Adipocyte (in vitro differentiated cells): Measurements from ENCODE around the gene ZFC3H1.
"Not testable (repeated sequence)": the region's sequence is repeated elsewhere in the genome, so short reads cannot be mapped to it uniquely, and the experiment has no call there.

Experiments
- DNase-seq: peaks from one replicate; pipeline ENCODE4 v3.0.0-alpha.2; 2015; ENCODE audit warnings: low read depth
- H3K27me3 ChIP-seq: replicated peaks from 2 replicates; pipeline ENCODE4 v1.7.0; 2013; ENCODE audit warnings: mild to moderate bottlenecking, low read length, moderate library complexity; ENCODE audit not compliant: control insufficient read depth, insufficient read depth
- H3K36me3 ChIP-seq: 2 replicates; pipeline ENCODE4 v1.7.0; 2013; ENCODE audit warnings: low read length, mild to moderate bottlenecking, moderate library complexity; ENCODE audit not compliant: control insufficient read depth, insufficient read depth, severe bottlenecking
- H3K4me1 ChIP-seq: 2 replicates; pipeline ENCODE4 v1.7.0; 2013; ENCODE audit warnings: mild to moderate bottlenecking, low read length, moderate library complexity; ENCODE audit not compliant: control insufficient read depth, insufficient read depth
- H3K4me3 ChIP-seq: 2 replicates; pipeline ENCODE4 v1.7.0; 2013; ENCODE audit warnings: mild to moderate bottlenecking, low read length, moderate library complexity
- H3K9ac ChIP-seq: 2 replicates; pipeline ENCODE4 v1.7.0; 2013; ENCODE audit warnings: mild to moderate bottlenecking, low read length, moderate library complexity
- H3K9me3 ChIP-seq: 2 replicates; pipeline ENCODE4 v1.7.0; 2013; ENCODE audit warnings: mild to moderate bottlenecking, low read length, moderate library complexity; ENCODE audit not compliant: control insufficient read depth

The ZFC3H1 gene

GRCh38 chr12:71693651-71694050 is 30.0 kb upstream of the ZFC3H1 start:
- H3K4me1 ChIP-seq, H3K27me3 ChIP-seq, H3K9ac ChIP-seq, DNase-seq, H3K4me3 ChIP-seq, H3K9me3 ChIP-seq: not testable (repeated sequence)
- H3K36me3 ChIP-seq: peaks cover 12% of the 10 kb centered on the region

GRCh38 chr12:71693126-71693525 is 29.5 kb upstream of the ZFC3H1 start:
- Histone ChIP-seq H3K4me1 (peaks cover 10% of the 10 kb centered on the region), H3K36me3 (peaks cover 12% of the 10 kb centered on the region), H3K9ac (no peak overlapping the region), H3K9me3 (no peaks in the 10 kb centered on the region), H3K27me3 (no peaks in the 10 kb centered on the region), H3K4me3 (no peak overlapping the region)
- DNase-seq: no peak

DNA sequence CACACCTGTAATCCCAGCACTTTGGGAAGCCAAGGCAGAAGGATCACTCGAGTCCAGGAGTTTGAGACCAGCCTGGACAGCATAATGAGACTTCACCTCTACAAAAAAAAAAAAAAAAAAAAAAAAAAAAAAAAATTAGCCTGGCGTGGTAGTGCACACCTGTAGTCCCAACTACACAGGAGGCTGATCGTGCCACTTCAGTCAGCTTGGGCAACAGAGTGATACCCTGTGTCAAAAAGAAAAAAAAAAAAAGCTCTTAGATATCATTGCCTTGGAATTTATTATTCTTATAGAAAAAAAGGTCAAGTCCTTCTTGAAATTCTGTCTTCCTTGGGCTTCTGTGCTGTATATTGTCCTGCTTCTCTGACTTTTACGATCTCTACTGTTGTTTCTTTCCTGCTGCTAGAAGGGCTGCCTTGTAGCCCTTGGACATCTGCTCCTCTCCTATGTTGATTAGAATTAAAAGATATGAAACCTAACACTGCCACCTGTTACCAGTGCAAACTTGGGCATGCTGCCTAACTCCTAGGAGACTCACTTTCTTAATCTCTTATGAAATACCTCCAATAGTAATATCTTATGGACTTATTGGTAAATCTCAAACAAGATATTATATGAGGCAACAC is 28.0 kb upstream of the ZFC3H1 start:
- DNase-seq: no peak

GRCh38 chr12:71688961-71689570 is 25.4 kb upstream of the ZFC3H1 start:
- Histone ChIP-seq H3K4me1 (peaks cover 24% of the 10 kb centered on the region), H3K9me3 (no peaks in the 10 kb centered on the region), H3K36me3 (no peaks in the 10 kb centered on the region), H3K9ac (no peak overlapping the region), H3K4me3 (no peak overlapping the region), H3K27me3 (no peaks in the 10 kb centered on the region)
- DNase-seq: peak; percentile 15

More for the DNA sequence above, 28.0 kb upstream of the ZFC3H1 start:
- Histone ChIP-seq H3K4me1 (peaks cover 23% of the 10 kb centered on the region), H3K9ac (no peak overlapping the region), H3K9me3 (no peaks in the 10 kb centered on the region), H3K36me3 (no peaks in the 10 kb centered on the region), H3K27me3 (no peaks in the 10 kb centered on the region), H3K4me3 (no peak overlapping the region)

DNA sequence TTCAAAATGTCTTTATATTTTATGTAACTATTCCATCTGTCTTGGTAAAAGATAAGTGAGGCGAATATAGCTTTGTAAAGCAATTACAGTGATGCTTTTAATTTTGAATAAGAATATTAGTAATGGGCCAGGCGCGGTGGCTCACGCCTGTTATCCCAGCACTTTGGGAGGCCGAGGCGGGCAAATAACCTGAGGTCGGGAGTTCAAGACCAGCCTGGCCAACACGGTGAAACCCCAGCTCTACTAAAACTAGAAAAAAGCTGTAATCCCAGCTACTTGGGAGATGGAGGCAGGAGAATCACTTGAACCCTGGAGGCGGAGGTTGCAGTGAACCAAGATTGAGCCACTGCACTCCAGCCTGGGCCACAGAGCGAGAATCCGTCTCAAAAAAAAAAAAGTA is 23.5 kb upstream of the ZFC3H1 start:
- peak overlapping the region; percentile 96 for H3K4me3 ChIP-seq

DNA sequence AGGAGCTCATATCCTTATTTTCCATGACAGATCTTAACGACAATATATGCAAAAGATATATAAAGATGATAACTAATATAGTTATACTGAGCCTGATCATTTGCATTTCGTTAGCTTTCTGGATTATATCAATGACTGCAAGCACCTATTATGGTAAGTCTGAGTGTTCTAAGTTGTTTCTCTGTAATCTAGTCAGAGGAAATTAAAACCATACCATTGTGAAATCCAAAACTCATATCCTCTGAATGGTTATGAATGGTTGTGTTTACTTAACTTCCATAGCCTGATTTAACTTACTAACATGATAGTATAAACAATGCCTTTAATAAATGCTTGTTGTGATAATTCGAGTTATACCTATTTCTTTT is 23.0 kb upstream of the ZFC3H1 start:
- no peaks in the 10 kb centered on the region for H3K9me3 ChIP-seq
- peak overlapping the region; percentile 96 for H3K4me3 ChIP-seq
- H3K36me3 ChIP-seq: no peaks in the 10 kb centered on the region
- peak overlapping the region; percentile 94 for H3K9ac ChIP-seq
- H3K27me3 ChIP-seq: no peaks in the 10 kb centered on the region
- DNase-seq: peak; percentile 70
- peaks cover 19% of the 10 kb centered on the region for H3K4me1 ChIP-seq

More for the DNA sequence above, 23.5 kb upstream of the ZFC3H1 start:
- not testable (repeated sequence) for H3K9me3 ChIP-seq, DNase-seq, H3K36me3 ChIP-seq, H3K27me3 ChIP-seq
- H3K9ac ChIP-seq: peak overlapping the region; percentile 94
- H3K4me1 ChIP-seq: peaks cover 21% of the 10 kb centered on the region

GRCh38 chr12:71685914-71686657 is 22.4 kb upstream of the ZFC3H1 start, which contains the start of gene TMEM19:
TSS of gene TMEM19 (plus strand) at chr12:71686082. CDS start at chr12:71686681, 599 bp downstream.
- H3K9me3 ChIP-seq: no peaks in the 10 kb centered on the region
- peak within 1 kb of the TSS; percentile 94 for H3K9ac ChIP-seq
- peak; percentile 97 for DNase-seq
- no peaks in the 10 kb centered on the region for H3K36me3 ChIP-seq
- H3K27me3 ChIP-seq: no peaks in the 10 kb centered on the region
- peak within 1 kb of the TSS; percentile 96 for H3K4me3 ChIP-seq
- peaks cover 19% of the 10 kb centered on the region for H3K4me1 ChIP-seq

GRCh38 chr12:71685312-71685906 is 21.8 kb upstream of the ZFC3H1 start:
- H3K4me3 ChIP-seq: peak overlapping the region; percentile 96
- no peak for DNase-seq
- peak overlapping the region; percentile 94 for H3K9ac ChIP-seq
- no peaks in the 10 kb centered on the region for H3K27me3 ChIP-seq
- peaks cover 19% of the 10 kb centered on the region for H3K4me1 ChIP-seq
- no peaks in the 10 kb centered on the region for H3K9me3 ChIP-seq
- no peaks in the 10 kb centered on the region for H3K36me3 ChIP-seq

DNA sequence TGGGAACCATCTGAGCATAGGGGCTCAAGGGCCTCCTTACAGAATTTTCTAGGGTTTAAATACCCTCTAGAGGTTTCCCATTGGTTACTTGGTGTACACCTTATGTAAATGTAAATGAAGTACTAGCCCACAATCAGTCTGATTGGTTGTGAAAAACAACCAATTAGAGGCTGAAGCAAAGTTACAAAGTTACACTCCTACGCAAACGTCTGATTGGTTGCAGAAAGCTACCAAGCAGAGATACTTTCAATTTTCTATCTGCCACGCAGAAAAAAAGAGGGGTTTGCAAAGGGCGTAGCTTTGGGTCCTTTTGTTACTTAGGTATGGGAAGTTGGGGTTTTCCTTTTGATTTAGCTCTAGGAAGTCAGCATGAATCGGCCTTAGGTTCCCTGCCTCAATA is 20.4 kb upstream of the ZFC3H1 start:
- peak overlapping the region; percentile 43 for H3K9ac ChIP-seq
- H3K4me1 ChIP-seq: peaks cover 19% of the 10 kb centered on the region
- H3K27me3 ChIP-seq: no peaks in the 10 kb centered on the region
- peak overlapping the region; percentile 44 for H3K4me3 ChIP-seq
- no peaks in the 10 kb centered on the region for H3K9me3 ChIP-seq
- H3K36me3 ChIP-seq: no peaks in the 10 kb centered on the region
- no peak for DNase-seq

DNA sequence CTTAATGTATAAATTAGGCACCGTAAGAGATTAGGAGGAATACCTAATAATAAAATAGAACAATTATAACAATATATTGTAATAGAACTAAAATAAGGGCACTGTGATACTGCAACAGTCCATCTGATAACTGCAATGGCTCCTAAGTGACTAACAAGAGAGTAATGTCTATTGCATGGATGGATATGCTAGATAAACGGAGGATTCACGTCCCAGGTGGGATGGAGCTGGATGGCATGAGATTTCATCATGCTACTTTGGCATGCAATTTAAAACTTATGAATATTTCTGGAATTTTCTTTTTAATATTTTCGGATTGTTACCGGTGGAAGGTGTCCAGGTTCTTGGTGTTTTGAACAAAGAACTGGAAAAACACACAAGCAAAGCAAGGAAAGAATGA is 20.0 kb upstream of the ZFC3H1 start:
- H3K36me3 ChIP-seq: no peaks in the 10 kb centered on the region
- H3K4me1 ChIP-seq: peaks cover 19% of the 10 kb centered on the region
- no peak overlapping the region for H3K4me3 ChIP-seq
- no peak overlapping the region for H3K9ac ChIP-seq
- H3K27me3 ChIP-seq: no peaks in the 10 kb centered on the region
- DNase-seq: no peak
- no peaks in the 10 kb centered on the region for H3K9me3 ChIP-seq

GRCh38 chr12:71682466-71682865 is 18.8 kb upstream of the ZFC3H1 start:
- peaks cover 11% of the 10 kb centered on the region for H3K4me1 ChIP-seq
- H3K27me3 ChIP-seq: no peaks in the 10 kb centered on the region
- DNase-seq: no peak
- no peaks in the 10 kb centered on the region for H3K36me3 ChIP-seq
- H3K9me3 ChIP-seq: no peaks in the 10 kb centered on the region
- H3K9ac ChIP-seq: no peak overlapping the region
- H3K4me3 ChIP-seq: no peak overlapping the region
